ENCODE results near the gene CXCL3.

Gene CXCL3

GRCh38 chr4:74061430-74061829 lies 22.9 kb upstream of the CXCL3 start:
- no peak for DNase-seq (ENCODE audit: low read depth)
- no peak overlapping the region for H3K4me3 ChIP-seq (ENCODE audit: low read depth, low read length)

GRCh38 chr4:74059161-74059829 lies 20.8 kb upstream of the CXCL3 start:
- no peak for DNase-seq (ENCODE audit: low read depth)
- TF ChIP-seq CTCF (IDR thresholded peaks at IDR 0.05; ENCODE audit: low read depth, low read length, missing control alignments), result no peak

More at GRCh38 chr4:74061430-74061829, 22.9 kb upstream of the CXCL3 start:
- no peak for TF ChIP-seq CTCF (IDR thresholded peaks at IDR 0.05; ENCODE audit: low read depth, low read length, missing control alignments)

GRCh38 chr4:74058048-74058651 lies 19.7 kb upstream of the CXCL3 start:
- no peak overlapping the region for H3K4me3 ChIP-seq (ENCODE audit: low read depth, low read length)
- no peak for TF ChIP-seq CTCF (IDR thresholded peaks at IDR 0.05; ENCODE audit: low read depth, low read length, missing control alignments)
- no peak for DNase-seq (ENCODE audit: low read depth)

More at GRCh38 chr4:74059161-74059829, 20.8 kb upstream of the CXCL3 start:
- no peak overlapping the region for H3K4me3 ChIP-seq (ENCODE audit: low read depth, low read length)

DNA sequence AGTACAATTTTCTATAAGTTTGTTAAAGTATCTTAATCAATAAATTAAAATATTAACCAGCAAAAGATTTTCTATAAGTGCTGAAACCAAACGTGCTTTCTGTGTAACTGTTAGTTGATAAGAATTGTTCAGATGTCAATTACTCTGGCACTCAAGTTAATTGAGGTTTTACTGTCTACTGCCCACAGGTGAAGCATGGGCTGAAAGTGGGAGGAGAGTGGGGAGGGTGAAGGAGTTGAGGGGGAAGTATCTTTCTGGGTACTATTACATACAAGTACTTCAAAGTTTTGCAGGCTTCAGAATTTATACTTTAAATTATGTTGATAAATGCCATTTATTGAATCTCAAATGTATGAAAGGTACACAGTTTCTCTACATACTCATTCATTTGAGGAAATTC lies 19.1 kb upstream of the CXCL3 start:
- DNase-seq (ENCODE audit: low read depth), result no peak
- no peak overlapping the region for H3K4me3 ChIP-seq (ENCODE audit: low read depth, low read length)
- no peak for TF ChIP-seq CTCF (IDR thresholded peaks at IDR 0.05; ENCODE audit: low read depth, low read length, missing control alignments)

- no peak for DNase-seq (ENCODE audit: low read depth)
- no peak overlapping the region for H3K4me3 ChIP-seq (ENCODE audit: low read depth, low read length)
These were observed 18.5 kb upstream of the CXCL3 start for GRCh38 chr4:74056858-74057562.

More at GRCh38 chr4:74056858-74057562, 18.5 kb upstream of the CXCL3 start:
- TF ChIP-seq CTCF (IDR thresholded peaks at IDR 0.05; ENCODE audit: low read depth, low read length, missing control alignments), result no peak
